ENCODE data around the gene TNFRSF21.
"Not testable (repeated sequence)": the region's sequence is repeated elsewhere in the genome, so short reads cannot be mapped to it uniquely, and the experiment has no call there.

TNFRSF21 gene

DNA sequence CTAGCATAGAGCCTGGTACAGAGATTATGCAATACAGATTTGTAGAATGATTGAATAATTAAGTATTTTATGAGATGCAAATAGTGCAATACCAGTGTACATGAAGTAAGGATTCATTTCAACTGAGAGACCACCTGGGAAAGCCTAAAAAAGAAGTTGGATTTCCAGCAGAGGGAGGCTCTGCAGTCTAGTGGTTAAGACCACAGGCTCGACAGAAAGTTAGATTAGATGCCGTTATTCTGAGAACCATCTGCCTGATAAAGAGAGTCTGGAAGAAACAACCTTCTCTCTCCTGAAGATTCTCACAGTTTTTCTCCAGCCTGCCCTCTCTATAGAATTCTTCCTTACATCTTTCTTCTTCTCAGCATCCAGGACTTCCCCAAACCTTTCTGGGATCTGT lies 13.6 kb upstream of the TNFRSF21 start:
- DNase-seq (ENCODE audit: low read depth): no peak
- H3K4me3 ChIP-seq (ENCODE audit: low read length): no peak overlapping the region
- TF ChIP-seq, protein P1, sequence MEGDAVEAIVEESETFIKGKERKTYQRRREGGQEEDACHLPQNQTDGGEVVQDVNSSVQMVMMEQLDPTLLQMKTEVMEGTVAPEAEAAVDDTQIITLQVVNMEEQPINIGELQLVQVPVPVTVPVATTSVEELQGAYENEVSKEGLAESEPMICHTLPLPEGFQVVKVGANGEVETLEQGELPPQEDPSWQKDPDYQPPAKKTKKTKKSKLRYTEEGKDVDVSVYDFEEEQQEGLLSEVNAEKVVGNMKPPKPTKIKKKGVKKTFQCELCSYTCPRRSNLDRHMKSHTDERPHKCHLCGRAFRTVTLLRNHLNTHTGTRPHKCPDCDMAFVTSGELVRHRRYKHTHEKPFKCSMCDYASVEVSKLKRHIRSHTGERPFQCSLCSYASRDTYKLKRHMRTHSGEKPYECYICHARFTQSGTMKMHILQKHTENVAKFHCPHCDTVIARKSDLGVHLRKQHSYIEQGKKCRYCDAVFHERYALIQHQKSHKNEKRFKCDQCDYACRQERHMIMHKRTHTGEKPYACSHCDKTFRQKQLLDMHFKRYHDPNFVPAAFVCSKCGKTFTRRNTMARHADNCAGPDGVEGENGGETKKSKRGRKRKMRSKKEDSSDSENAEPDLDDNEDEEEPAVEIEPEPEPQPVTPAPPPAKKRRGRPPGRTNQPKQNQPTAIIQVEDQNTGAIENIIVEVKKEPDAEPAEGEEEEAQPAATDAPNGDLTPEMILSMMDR (IDR thresholded peaks at IDR 0.05; ENCODE audit: insufficient read depth, low read depth, low read length, missing control alignments): no peak

GRCh38 chr6:47321577-47321976 lies 11.9 kb upstream of the TNFRSF21 start:
- H3K4me3 ChIP-seq (ENCODE audit: low read length): no peak overlapping the region
- no peak for DNase-seq (ENCODE audit: low read depth)
- TF ChIP-seq, protein P1 (IDR thresholded peaks at IDR 0.05; ENCODE audit: insufficient read depth, low read depth, low read length, missing control alignments): no peak

DNA sequence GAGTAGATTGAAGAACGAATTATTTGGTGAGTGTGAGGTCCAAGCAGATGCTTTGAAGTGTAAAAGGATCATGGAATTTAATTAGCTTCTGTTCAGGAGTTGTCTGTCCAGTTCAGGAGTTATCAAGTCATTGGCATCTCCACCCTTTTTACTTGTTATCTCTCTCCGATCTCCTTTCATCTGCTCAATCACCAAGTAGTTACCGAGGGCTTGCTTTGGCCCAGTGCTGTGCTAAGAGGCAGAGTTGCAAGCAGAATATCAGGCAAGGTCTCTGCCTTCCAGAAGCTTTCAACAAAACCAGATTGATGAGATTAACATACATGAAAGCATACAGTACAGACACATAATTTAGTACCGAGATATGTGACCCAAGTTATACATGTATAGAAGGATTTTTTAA lies 10.2 kb upstream of the TNFRSF21 start:
- no peak for DNase-seq (ENCODE audit: low read depth)
- TF ChIP-seq, protein P1 (IDR thresholded peaks at IDR 0.05; ENCODE audit: insufficient read depth, low read depth, low read length, missing control alignments): no peak
- H3K4me3 ChIP-seq (ENCODE audit: low read length): no peak overlapping the region

GRCh38 chr6:47319382-47319781 lies 9.7 kb upstream of the TNFRSF21 start:
- no peak overlapping the region for H3K4me3 ChIP-seq (ENCODE audit: low read length)
- TF ChIP-seq, protein P1 (IDR thresholded peaks at IDR 0.05; ENCODE audit: insufficient read depth, low read depth, low read length, missing control alignments): no peak
- no peak for DNase-seq (ENCODE audit: low read depth)

GRCh38 chr6:47318236-47318989 lies 8.7 kb upstream of the TNFRSF21 start:
- no peak for DNase-seq (ENCODE audit: low read depth)
- TF ChIP-seq, protein P1 (IDR thresholded peaks at IDR 0.05; ENCODE audit: insufficient read depth, low read depth, low read length, missing control alignments): no peak
- H3K4me3 ChIP-seq (ENCODE audit: low read length): no peak overlapping the region

DNA sequence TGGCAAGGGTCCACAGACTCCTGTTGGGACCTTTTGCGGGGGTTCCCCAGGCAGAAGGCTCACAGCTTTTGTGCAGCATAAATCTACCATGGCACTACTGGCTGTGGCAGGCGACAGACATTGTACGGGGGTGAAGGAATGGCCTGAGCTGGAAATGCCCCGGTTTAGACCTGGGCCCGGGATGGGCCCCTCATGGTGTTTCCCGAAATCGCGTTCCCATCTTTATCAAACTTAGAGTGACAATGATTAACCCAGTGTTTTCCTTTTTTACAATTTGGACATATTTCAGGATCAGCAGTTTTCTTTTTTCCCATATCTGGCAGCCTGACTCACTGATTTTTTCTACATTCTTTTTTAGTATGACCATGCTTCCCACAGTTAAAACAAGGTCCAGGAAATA lies 5.5 kb upstream of the TNFRSF21 start:
- DNase-seq (ENCODE audit: low read depth); H3K4me3 ChIP-seq (ENCODE audit: low read length): not testable (repeated sequence)

- DNase-seq (ENCODE audit: low read depth): no peak
- H3K4me3 ChIP-seq (ENCODE audit: low read length): no peak overlapping the region
- TF ChIP-seq, protein P1 (IDR thresholded peaks at IDR 0.05; ENCODE audit: insufficient read depth, low read depth, low read length, missing control alignments): no peak
These were observed 401 bp upstream of the TNFRSF21 start for GRCh38 chr6:47310131-47310480.
